ENCODE results near the gene NBEA.
"Not testable (repeated sequence)": the region's sequence is repeated elsewhere in the genome, so short reads cannot be mapped to it uniquely, and the experiment has no call there.

The NBEA gene

GRCh38 chr13:35598790-35599369, 656.8 kb downstream of the NBEA start:
- DNase-seq = no peak

- peak; percentile 11 for DNase-seq
Observed at GRCh38 chr13:35599384-35599783, 657.3 kb downstream of the NBEA start.

- peak; percentile 69 for DNase-seq
Observed at GRCh38 chr13:35600137-35600536, 658.1 kb downstream of the NBEA start.

GRCh38 chr13:35603593-35604285, 661.7 kb downstream of the NBEA start:
- DNase-seq = no peak

- no peak for DNase-seq
Observed at GRCh38 chr13:35614666-35615065, 672.6 kb downstream of the NBEA start.

- DNase-seq = no peak
Observed at GRCh38 chr13:35617420-35617819, 675.4 kb downstream of the NBEA start.

GRCh38 chr13:35618565-35619083, 676.6 kb downstream of the NBEA start:
- no peak for DNase-seq

- peak; percentile 66 for DNase-seq
Observed at GRCh38 chr13:35621989-35622388, 679.9 kb downstream of the NBEA start.

- no peak for DNase-seq
Observed at GRCh38 chr13:35629026-35629425, 687.0 kb downstream of the NBEA start.

GRCh38 chr13:35630551-35631275, 688.6 kb downstream of the NBEA start:
- peak; percentile 75 for DNase-seq

GRCh38 chr13:35631666-35632065, 689.6 kb downstream of the NBEA start:
- no peak for DNase-seq

GRCh38 chr13:35643625-35644024, 701.6 kb downstream of the NBEA start:
- DNase-seq = no peak

GRCh38 chr13:35646056-35646774, 704.1 kb downstream of the NBEA start:
- DNase-seq = no peak

- DNase-seq = peak; percentile 13
Observed at GRCh38 chr13:35648201-35648600, 706.1 kb downstream of the NBEA start.

- DNase-seq = peak; percentile 29
Observed at GRCh38 chr13:35649162-35649561, 707.1 kb downstream of the NBEA start.

- DNase-seq = no peak
Observed at GRCh38 chr13:35659796-35660195, 717.7 kb downstream of the NBEA start.

- no peak for DNase-seq
Observed at GRCh38 chr13:35664747-35665146, 722.7 kb downstream of the NBEA start.

- DNase-seq = no peak
Observed at GRCh38 chr13:35669321-35669720, 727.3 kb downstream of the NBEA start.

- peak; percentile 75 for DNase-seq
Observed at GRCh38 chr13:35672611-35673010, 730.5 kb downstream of the NBEA start.

GRCh38 chr13:35675651-35676050, 733.6 kb downstream of the NBEA start:
- no peak for DNase-seq

- DNase-seq = not testable (repeated sequence)
Observed at GRCh38 chr13:35677863-35678262, 735.8 kb downstream of the NBEA start.

GRCh38 chr13:35681685-35682084, 739.6 kb downstream of the NBEA start:
- DNase-seq = no peak

GRCh38 chr13:35684432-35684831, 742.4 kb downstream of the NBEA start:
- no peak for DNase-seq
